ENCODE results near the gene DGCR2.

- TF ChIP-seq LEF1 (IDR thresholded peaks at IDR 0.05; ENCODE audit: borderline replicate concordance) = no peak
- no peak for TF ChIP-seq NFRKB (IDR thresholded peaks at IDR 0.05)
- TF ChIP-seq, protein P1, sequence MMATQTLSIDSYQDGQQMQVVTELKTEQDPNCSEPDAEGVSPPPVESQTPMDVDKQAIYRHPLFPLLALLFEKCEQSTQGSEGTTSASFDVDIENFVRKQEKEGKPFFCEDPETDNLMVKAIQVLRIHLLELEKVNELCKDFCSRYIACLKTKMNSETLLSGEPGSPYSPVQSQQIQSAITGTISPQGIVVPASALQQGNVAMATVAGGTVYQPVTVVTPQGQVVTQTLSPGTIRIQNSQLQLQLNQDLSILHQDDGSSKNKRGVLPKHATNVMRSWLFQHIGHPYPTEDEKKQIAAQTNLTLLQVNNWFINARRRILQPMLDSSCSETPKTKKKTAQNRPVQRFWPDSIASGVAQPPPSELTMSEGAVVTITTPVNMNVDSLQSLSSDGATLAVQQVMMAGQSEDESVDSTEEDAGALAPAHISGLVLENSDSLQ (IDR thresholded peaks at IDR 0.05) = no peak
- no peak for TF ChIP-seq SUZ12 (IDR thresholded peaks at IDR 0.05)
- no peak for TF ChIP-seq ZNF384 (IDR thresholded peaks at IDR 0.05)
- no peak for TF ChIP-seq FOXA1 (IDR thresholded peaks at IDR 0.05)
- TF ChIP-seq FOXM1 (IDR thresholded peaks at IDR 0.05; ENCODE audit: borderline replicate concordance) = no peak
- TF ChIP-seq L3MBTL2 (conservative IDR thresholded peaks at IDR 0.05) = no peak
- no peak for TF ChIP-seq FOXK2 (IDR thresholded peaks at IDR 0.05)
- TF ChIP-seq TARDBP (IDR thresholded peaks at IDR 0.05) = no peak
- TF ChIP-seq SP1 (IDR thresholded peaks at IDR 0.05) = no peak
Measured at GRCh38 chr22:19081351-19081750, 40.9 kb downstream of the DGCR2 start.

Measured in HEK293T (cell line).